IMR-90 (cell line): ENCODE data around the gene BCAS1. TPM values are rescaled to one million over a fixed set of nuclear protein-coding genes. Genes with fewer than 3 reads are reported as not detected.

Experiments used
- ATAC-seq: fragments of 200-7000 bp; cut with Tn5 transposase; 2 replicates; pipeline ENCODE4 v1.9.1; 2020; ENCODE audit warnings: low read depth, mild to moderate bottlenecking, moderate library complexity
- BruUV-seq: library from RNA; stranded (reverse); fragments of 400-500 nt; replicated peaks from 2 replicates; lab custom pipeline; 2021; lab: Mats Ljungman, UMichigan
- CTCF ChIA-PET: fragments of 300-600 bp; formaldehyde crosslinking; extraction: SDS; loops from one replicate; lab custom pipeline; 2021; ENCODE audit warnings: antibody characterized with exemption; lab: Yijun Ruan, JAX
- POLR2A ChIA-PET: fragments of 300-600 bp; sonication (Branson Sonifier 250); formaldehyde crosslinking; loops from one replicate; lab custom pipeline; 2022; ENCODE audit warnings: antibody characterized with exemption; ENCODE audit not compliant: unreplicated experiment; lab: Charles Lee
- DNase-seq: peaks from one replicate; pipeline ENCODE4 v3.0.0; 2013
- H2AFZ ChIP-seq: replicated peaks from 2 replicates; pipeline ENCODE3; 2013; ENCODE audit warnings: low read length, mild to moderate bottlenecking; ENCODE audit not compliant: poor library complexity
- H2AK5ac ChIP-seq: 2 replicates; pipeline ENCODE4 v1.6.1; 2013; ENCODE audit warnings: low read depth, low read length, inconsistent platforms
- H2AK9ac ChIP-seq: replicated peaks from 2 replicates; pipeline ENCODE3; 2013; ENCODE audit warnings: mild to moderate bottlenecking, low read depth, low read length, moderate library complexity; ENCODE audit not compliant: poor library complexity
- H2BK120ac ChIP-seq: 2 replicates; pipeline ENCODE4 v1.6.1; 2013; ENCODE audit warnings: low read depth, low read length, inconsistent platforms
- H2BK15ac ChIP-seq: 3 replicates; pipeline ENCODE4 v1.6.1; 2013; ENCODE audit warnings: low read depth, low read length, inconsistent platforms
- H2BK20ac ChIP-seq: 2 replicates; pipeline ENCODE4 v1.6.1; 2013; ENCODE audit warnings: low read depth, mild to moderate bottlenecking, inconsistent platforms, low read length, moderate library complexity
- H2BK5ac ChIP-seq: 2 replicates; pipeline ENCODE4 v1.6.1; 2013; ENCODE audit warnings: mild to moderate bottlenecking, low read depth, low read length, inconsistent platforms; ENCODE audit not compliant: poor library complexity, severe bottlenecking
- H3K14ac ChIP-seq: replicated peaks from 2 replicates; pipeline ENCODE4 v1.6.1; 2013; ENCODE audit warnings: low read depth, low read length, inconsistent platforms
- H3K18ac ChIP-seq: 2 replicates; pipeline ENCODE4 v1.6.1; 2013; ENCODE audit warnings: low read depth, low read length, control low read depth
- H3K23ac ChIP-seq: 2 replicates; pipeline ENCODE4 v1.6.1; 2013; ENCODE audit warnings: low read depth, low read length, inconsistent platforms
- H3K27ac ChIP-seq: 2 replicates; pipeline ENCODE4 v1.5.1; 2013; ENCODE audit warnings: mild to moderate bottlenecking, control low read depth, low read length; ENCODE audit not compliant: insufficient read depth
- H3K27me3 ChIP-seq: 2 replicates; pipeline ENCODE4 v1.6.1; 2013; ENCODE audit warnings: low read length; ENCODE audit not compliant: control insufficient read depth, insufficient read depth
- H3K36me3 ChIP-seq: 2 replicates; pipeline ENCODE4 v1.6.1; 2013; ENCODE audit warnings: low read length, mixed read lengths; ENCODE audit not compliant: control insufficient read depth, insufficient read depth
- H3K4ac ChIP-seq: 2 replicates; pipeline ENCODE4 v1.6.1; 2013; ENCODE audit warnings: low read depth, low read length, inconsistent platforms
- H3K4me1 ChIP-seq: 2 replicates; pipeline ENCODE4 v1.6.1; 2013; ENCODE audit warnings: low read length, mixed read lengths; ENCODE audit not compliant: control insufficient read depth, insufficient read depth
- H3K4me2 ChIP-seq: 2 replicates; pipeline ENCODE4 v1.6.1; 2013; ENCODE audit warnings: low read depth, mild to moderate bottlenecking, control low read depth, low read length, moderate library complexity
- H3K4me3 ChIP-seq: 2 replicates; pipeline ENCODE4 v1.5.1; 2013; ENCODE audit warnings: low read depth, mild to moderate bottlenecking, control low read depth, low read length, moderate library complexity; ENCODE audit not compliant: insufficient read depth
- H3K56ac ChIP-seq: 2 replicates; pipeline ENCODE4 v1.6.1; 2013; ENCODE audit warnings: low read length, inconsistent platforms; ENCODE audit not compliant: insufficient read depth; ENCODE audit errors: extremely low read depth
- H3K79me1 ChIP-seq, 2 experiments: 2 replicates each; pipeline ENCODE4 v1.6.1; 2013; ENCODE audit warnings: low read length in 2 of 2, inconsistent platforms in 1 of 2, low read depth in 1 of 2
- H3K9ac ChIP-seq: 2 replicates; pipeline ENCODE4 v1.6.1; 2013; ENCODE audit warnings: low read depth, low read length, control low read depth
- H3K9me1 ChIP-seq: 2 replicates; pipeline ENCODE4 v1.6.1; 2013; ENCODE audit warnings: low read length, inconsistent platforms; ENCODE audit not compliant: insufficient read depth
- H3K9me3 ChIP-seq: 2 replicates; pipeline ENCODE4 v1.6.1; 2013; ENCODE audit warnings: low read length; ENCODE audit not compliant: control insufficient read depth, insufficient read depth
- H4K20me1 ChIP-seq: 2 replicates; pipeline ENCODE4 v1.6.1; 2013; ENCODE audit warnings: low read length, inconsistent platforms; ENCODE audit not compliant: insufficient read depth
- H4K5ac ChIP-seq: 2 replicates; pipeline ENCODE4 v1.6.1; 2013; ENCODE audit warnings: mild to moderate bottlenecking, low read depth, low read length, control low read depth
- H4K8ac ChIP-seq, 2 experiments: 2 replicates each; pipeline ENCODE4 v1.6.1; 2013; ENCODE audit warnings: low read depth in 2 of 2, low read length in 2 of 2, control low read depth in 1 of 2, inconsistent platforms in 1 of 2
- H4K91ac ChIP-seq: 2 replicates; pipeline ENCODE4 v1.6.1; 2013; ENCODE audit warnings: low read depth, low read length, inconsistent platforms; ENCODE audit not compliant: insufficient read depth
- BHLHE40 ChIP-seq: fragments of 150-350 bp; IDR thresholded peaks from 2 replicates; pipeline ENCODE4 v1.6.1; 2016; ENCODE audit warnings: mild to moderate bottlenecking, low read depth, low read length
- CEBPB ChIP-seq: IDR thresholded peaks from 2 replicates; pipeline ENCODE4 v1.6.1; 2012; ENCODE audit warnings: low read depth, low read length, improper control_type of control experiment
- CHD1 ChIP-seq: IDR thresholded peaks from 2 replicates; pipeline ENCODE4 v1.6.1; 2012; ENCODE audit warnings: low read depth, low read length, improper control_type of control experiment
- ELK1 ChIP-seq: fragments of 150-350 bp; IDR thresholded peaks from 2 replicates; pipeline ENCODE4 v1.6.1; 2016; ENCODE audit warnings: low read depth, mild to moderate bottlenecking, low read length, moderate library complexity, borderline replicate concordance
- MXI1 ChIP-seq: IDR thresholded peaks from 2 replicates; pipeline ENCODE4 v1.6.1; 2012; ENCODE audit warnings: low read depth, mild to moderate bottlenecking, low read length, moderate library complexity, borderline replicate concordance
- NFE2L2 ChIP-seq: fragments of 150-350 bp; IDR thresholded peaks from 2 replicates; pipeline ENCODE4 v1.6.1; 2016; ENCODE audit warnings: low read depth, mild to moderate bottlenecking, low read length
- POLR2A ChIP-seq: IDR thresholded peaks from 2 replicates; pipeline ENCODE4 v1.6.1; 2012; ENCODE audit warnings: mild to moderate bottlenecking, low read depth, low read length
- RFX5 ChIP-seq: IDR thresholded peaks from 2 replicates; pipeline ENCODE4 v1.8.0; 2012; ENCODE audit warnings: low read depth, mild to moderate bottlenecking, low read length, moderate library complexity
- SMC3 ChIP-seq: fragments of 150-350 bp; IDR thresholded peaks from 2 replicates; pipeline ENCODE4 v1.6.1; 2016; ENCODE audit warnings: low read depth, mild to moderate bottlenecking, antibody characterized with exemption, low read length, moderate library complexity
- USF2 ChIP-seq: fragments of 150-350 bp; IDR thresholded peaks from 2 replicates; pipeline ENCODE4 v1.6.1; 2017; ENCODE audit warnings: mild to moderate bottlenecking, antibody characterized with exemption, low read length, low read depth
- WGBS, 2 experiments: methylation state at CpG; one replicate each; pipeline versions ENCODE4 v1.1.5 to v1.1.7; 2013; ENCODE audit warnings: missing lambda C conversion rate in 2 of 2; ENCODE audit not compliant: insufficient read length in 1 of 2; ENCODE audit errors: extremely low coverage in 2 of 2; 5-methylcytosine and 5-hydroxymethylcytosine counted together
- dilution Hi-C: fragments of 300-500 bp; cut with HindIII; formaldehyde crosslinking; loops from one replicate; pipeline ENCODE4 v1.14.3; 2018; ENCODE audit warnings: low sequenced_read_pairs; ENCODE audit not compliant: unreplicated experiment
- in situ Hi-C: fragments of 300-500 bp; cut with MboI; formaldehyde crosslinking; loops from 3 replicates; pipeline ENCODE4 v1.14.3; 2019; ENCODE audit warnings: low sequenced_read_pairs, inconsistent platforms, mixed read lengths
- intact Hi-C: fragments of 100-400 bp; cut with micrococcal nuclease; formaldehyde crosslinking; loops from 2 replicates; pipeline ENCODE4 v1.10.0; 2022
- polyA plus RNA-seq, 3 experiments: library from polyadenylated mRNA; depleted of rRNA; stranded (reverse); fragments of >200 nt; gene quantifications; 2 replicates each; pipeline ENCODE4 v1.2.3, GENCODE V29; 2012; ENCODE audit warnings: low replicate concordance in 1 of 3
- total RNA-seq: library from RNA; depleted of rRNA; stranded (reverse); fragments of >200 nt; gene quantifications from 2 replicates; pipeline ENCODE4 v1.2.3, GENCODE V29; 2012

BCAS1 gene
- total and polyA plus RNA-seq, 2 of the 4 experiments (the other 2 are of a cell fraction) = under 0.01 TPM; not detected in 1

- no peak overlapping the region for H3K27ac ChIP-seq
- dilution Hi-C loops = no loop called here
- in situ Hi-C loops = no loop called here
Observed at GRCh38 chr20:54068495-54068894, 1.9 kb downstream of the BCAS1 start.

More at GRCh38 chr20:54068495-54068894, 1.9 kb downstream of the BCAS1 start:
- Histone ChIP-seq H2BK120ac (no peak overlapping the region), H2AK9ac (no peak overlapping the region), H2BK20ac (no peak overlapping the region), H3K9ac (no peak overlapping the region), H3K18ac (no peak overlapping the region), H3K9me1 (no peaks in the 10 kb centered on the region), H4K20me1 (no peaks in the 10 kb centered on the region), H3K4me2 (no peak overlapping the region), H3K23ac (no peak overlapping the region), H4K5ac (no peak overlapping the region), H2BK5ac (no peak overlapping the region), H3K14ac (no peak overlapping the region), H3K9me3 (no peaks in the 10 kb centered on the region), H2AFZ (no peak overlapping the region), H3K27me3 (peaks cover 2% of the 10 kb centered on the region), H3K36me3 (no peaks in the 10 kb centered on the region), H2AK5ac (no peak overlapping the region), H4K91ac (no peak overlapping the region), H3K4ac (no peak overlapping the region), H4K8ac (no peak overlapping the region), H2BK15ac (no peak overlapping the region), H3K56ac (no peak overlapping the region), H3K4me1 (no peaks in the 10 kb centered on the region), H3K79me1 (no peaks in the 10 kb centered on the region), H3K4me3 (no peak overlapping the region)
- intact Hi-C loops = loop anchor here (10.0 kb wide), 1 partner anchor 494 kb away; no protein-coding TSS in a partner anchor
- 82% methylated on average over 2 of the region's 5 CpGs; no CpG with 5 or more reads in 1 of the 2 experiments for WGBS, 2 experiments
- BruUV-seq = no TSS peak
- ATAC-seq (no peak), DNase-seq (no peak)
- CTCF ChIA-PET = no interaction called here
- POLR2A ChIA-PET = no interaction called here
- TF ChIP-seq ELK1 (no peak), BHLHE40 (no peak), CHD1 (no peak), CEBPB (no peak), MXI1 (no peak), SMC3 (no peak), POLR2A (no peak), NFE2L2 (no peak), RFX5 (no peak), USF2 (no peak)
